Activated T-cell treated with anti-CD3 and anti-CD28 coated beads, Interleukin-2, amount 50 U/mL, for 24 hours (primary cell): Measurements from ENCODE around the gene STRN4.
"Not testable (repeated sequence)": the region's sequence is repeated elsewhere in the genome, so short reads cannot be mapped to it uniquely, and the experiment has no call there.

ENCODE experiments used
- DNase-seq: peaks from one replicate; pipeline ENCODE4 v3.0.0-alpha.2; 2020
- H3K27ac Mint-ChIP-seq: 2 replicates; pipeline ENCODE4 v1.8.0; 2020; ENCODE audit warnings: mild to moderate bottlenecking, mixed read lengths
- H3K27me3 Mint-ChIP-seq: 2 replicates; pipeline ENCODE4 v1.8.0; 2020; ENCODE audit warnings: mixed read lengths
- H3K36me3 Mint-ChIP-seq: 2 replicates; pipeline ENCODE4 v1.8.0; 2020; ENCODE audit warnings: low read depth, mixed read lengths
- H3K4me1 Mint-ChIP-seq: 2 replicates; pipeline ENCODE4 v1.8.0; 2020; ENCODE audit warnings: low read depth, mixed read lengths
- H3K4me3 Mint-ChIP-seq: 2 replicates; pipeline ENCODE4 v1.8.0; 2020; ENCODE audit warnings: mild to moderate bottlenecking, moderate library complexity, mixed read lengths
- H3K9me3 Mint-ChIP-seq: 2 replicates; pipeline ENCODE4 v1.8.0; 2020; ENCODE audit warnings: mixed read lengths

Gene STRN4

GRCh38 chr19:46719629-46720502, 26.4 kb downstream of the STRN4 start:
- no peak for DNase-seq
- Mint-ChIP-seq H3K9me3 (no peaks in the 10 kb centered on the region), H3K4me3 (no peak overlapping the region), H3K4me1 (peaks cover 34% of the 10 kb centered on the region), H3K27me3 (no peaks in the 10 kb centered on the region), H3K27ac (peak overlapping the region; percentile 11), H3K36me3 (peaks cover 86% of the 10 kb centered on the region)

GRCh38 chr19:46718934-46719622, 27.2 kb downstream of the STRN4 start:
- H3K27ac Mint-ChIP-seq = peak overlapping the region; percentile 94
- H3K36me3 Mint-ChIP-seq = peaks cover 79% of the 10 kb centered on the region
- peaks cover 39% of the 10 kb centered on the region for H3K4me1 Mint-ChIP-seq

GRCh38 chr19:46718157-46718933, 27.9 kb downstream of the STRN4 start:
- H3K4me3 Mint-ChIP-seq = peak overlapping the region; percentile 93
- H3K27me3 Mint-ChIP-seq = no peaks in the 10 kb centered on the region
- peak overlapping the region; percentile 94 for H3K27ac Mint-ChIP-seq
- H3K9me3 Mint-ChIP-seq = no peaks in the 10 kb centered on the region
- DNase-seq = peak; percentile 71
- peaks cover 73% of the 10 kb centered on the region for H3K36me3 Mint-ChIP-seq
- H3K4me1 Mint-ChIP-seq = peaks cover 44% of the 10 kb centered on the region

More at GRCh38 chr19:46718934-46719622, 27.2 kb downstream of the STRN4 start:
- H3K4me3 Mint-ChIP-seq = no peak overlapping the region
- no peaks in the 10 kb centered on the region for H3K27me3 Mint-ChIP-seq
- no peaks in the 10 kb centered on the region for H3K9me3 Mint-ChIP-seq
- no peak for DNase-seq

GRCh38 chr19:46717716-46718143, 28.5 kb downstream of the STRN4 start:
- Mint-ChIP-seq H3K36me3 (peaks cover 70% of the 10 kb centered on the region), H3K4me1 (peaks cover 45% of the 10 kb centered on the region), H3K4me3 (peak overlapping the region; percentile 93), H3K9me3 (no peaks in the 10 kb centered on the region), H3K27me3 (no peaks in the 10 kb centered on the region), H3K27ac (peak overlapping the region; percentile 94)
- peak; percentile 60 for DNase-seq

DNA sequence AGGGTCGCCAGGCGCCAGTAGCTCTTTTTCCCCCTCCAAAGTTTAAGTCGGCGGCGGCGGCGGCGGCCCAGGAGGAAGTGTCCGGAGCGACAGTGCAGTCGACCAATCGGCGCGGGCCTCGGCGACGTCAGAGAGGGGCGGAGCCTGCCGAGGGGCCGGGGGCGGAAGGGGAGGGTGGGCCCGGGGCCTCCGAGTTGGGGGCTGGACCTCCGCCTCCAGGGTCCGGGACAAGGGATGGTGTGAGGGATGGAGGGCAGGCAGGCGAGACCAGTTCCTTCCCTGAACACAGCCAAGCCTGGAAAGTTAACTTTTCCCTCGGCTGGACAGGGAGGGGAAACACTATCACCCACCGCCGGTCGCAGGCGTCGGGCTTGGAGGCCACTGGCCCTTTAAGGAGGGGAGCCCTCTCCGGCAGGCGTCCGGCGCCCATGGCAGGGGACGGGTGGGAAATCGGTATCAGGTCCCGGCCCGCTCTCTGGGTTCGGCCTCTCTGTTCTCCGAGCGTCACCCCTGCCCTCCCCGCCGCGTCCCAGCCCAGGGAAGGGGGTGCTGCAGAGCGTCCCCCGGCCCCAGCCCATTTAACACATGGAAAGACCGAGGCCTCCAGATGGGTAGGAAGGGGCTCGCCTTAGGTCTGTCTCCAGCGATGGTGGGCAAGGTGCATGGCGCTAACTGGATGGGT, 29.1 kb downstream of the STRN4 start, which contains the start of gene PRKD2:
PRKD2 (minus strand) TSS at position 81 of the 682 bp plus-strand sequence. CDS start 744 bp downstream, outside the sequence.
- Mint-ChIP-seq H3K9me3 (no peaks in the 10 kb centered on the region), H3K27ac (peak within 1 kb of the TSS; percentile 94), H3K4me1 (peaks cover 49% of the 10 kb centered on the region), H3K27me3 (no peaks in the 10 kb centered on the region), H3K4me3 (peak within 1 kb of the TSS; percentile 93), H3K36me3 (peaks cover 70% of the 10 kb centered on the region)
- DNase-seq = peak; percentile 96

DNA sequence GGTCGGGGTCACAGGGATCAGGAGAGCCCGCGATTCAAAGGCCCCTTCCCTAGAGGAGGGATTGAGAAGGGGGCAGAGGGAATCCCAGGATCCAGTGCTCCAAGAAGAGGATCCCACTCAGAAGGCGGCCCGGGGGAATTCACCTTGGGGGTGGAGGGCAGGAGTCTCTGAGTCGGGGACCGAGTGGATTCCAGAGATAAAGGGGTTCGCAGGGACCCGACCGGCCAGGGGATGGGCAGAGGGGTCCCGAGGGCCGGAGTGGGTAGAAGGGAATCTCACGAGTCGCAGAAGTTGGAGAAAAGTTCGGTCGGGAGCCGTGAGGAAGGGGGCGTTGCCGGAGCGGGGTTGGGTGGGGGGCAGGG, 29.6 kb downstream of the STRN4 start:
- H3K27ac Mint-ChIP-seq = peak overlapping the region; percentile 94
- DNase-seq = no peak
- no peaks in the 10 kb centered on the region for H3K27me3 Mint-ChIP-seq
- H3K4me1 Mint-ChIP-seq = peaks cover 47% of the 10 kb centered on the region
- peaks cover 64% of the 10 kb centered on the region for H3K36me3 Mint-ChIP-seq
- H3K4me3 Mint-ChIP-seq = peak overlapping the region; percentile 93
- no peaks in the 10 kb centered on the region for H3K9me3 Mint-ChIP-seq

- H3K27me3 Mint-ChIP-seq = no peaks in the 10 kb centered on the region
- H3K27ac Mint-ChIP-seq = peak overlapping the region; percentile 94
- peaks cover 48% of the 10 kb centered on the region for H3K4me1 Mint-ChIP-seq
- peak overlapping the region; percentile 93 for H3K4me3 Mint-ChIP-seq
- peaks cover 61% of the 10 kb centered on the region for H3K36me3 Mint-ChIP-seq
- peak; percentile 56 for DNase-seq
- H3K9me3 Mint-ChIP-seq = no peaks in the 10 kb centered on the region
Observed at GRCh38 chr19:46715975-46716671, 30.1 kb downstream of the STRN4 start.

DNA sequence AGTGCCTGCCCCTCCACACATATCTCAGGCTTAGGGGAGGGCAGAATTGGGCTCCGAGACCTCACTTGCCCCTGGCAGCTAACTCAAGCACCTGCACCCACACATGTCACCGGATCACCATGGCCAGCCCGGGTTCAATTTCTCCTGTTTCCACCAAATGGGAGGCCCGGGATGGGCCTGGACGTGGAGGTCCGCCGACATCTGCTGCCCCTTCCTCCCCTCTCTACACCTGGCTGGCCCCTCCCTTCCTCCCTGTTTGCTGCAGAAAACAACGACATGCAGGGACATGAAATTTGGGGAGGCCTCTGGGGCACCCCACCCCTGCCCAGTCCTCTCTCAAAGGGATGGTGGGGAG, 30.7 kb downstream of the STRN4 start:
- no peaks in the 10 kb centered on the region for H3K27me3 Mint-ChIP-seq

DNA sequence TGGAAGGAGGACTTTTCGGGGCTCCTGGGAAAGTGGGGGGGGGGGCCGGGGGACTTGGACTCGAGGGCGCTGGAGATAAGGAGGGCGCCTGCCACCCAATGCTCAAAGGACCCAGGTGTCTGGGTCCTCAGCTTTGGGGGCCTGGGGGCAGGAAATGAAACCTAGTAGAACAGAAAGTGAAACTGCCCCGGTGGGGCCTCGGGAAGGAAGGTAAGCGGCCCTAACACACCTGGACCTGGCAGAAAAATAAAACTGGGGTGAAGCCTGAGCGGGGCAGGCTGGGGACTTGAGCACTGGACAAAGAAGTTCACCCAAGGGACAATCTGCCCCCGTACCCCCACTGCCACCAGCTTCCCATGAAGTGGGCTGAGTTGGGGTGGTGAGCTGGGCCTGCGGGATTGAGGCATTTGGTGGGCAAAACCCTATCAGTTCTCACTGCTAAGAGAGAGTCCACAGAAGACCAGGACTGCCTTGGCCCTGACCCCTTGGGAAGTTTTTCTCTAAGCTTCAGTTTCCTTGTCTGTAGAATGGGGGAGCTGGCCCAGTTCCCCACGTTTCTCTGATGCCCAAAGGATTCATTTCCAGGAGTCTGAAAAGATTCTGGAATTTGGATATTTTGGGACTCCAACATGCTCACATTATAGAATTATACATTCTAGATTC, 31.7 kb downstream of the STRN4 start:
- Mint-ChIP-seq H3K4me1 (peaks cover 49% of the 10 kb centered on the region), H3K27ac (peak overlapping the region; percentile 94), H3K36me3 (peaks cover 59% of the 10 kb centered on the region), H3K9me3 (no peaks in the 10 kb centered on the region), H3K27me3 (no peaks in the 10 kb centered on the region), H3K4me3 (peak overlapping the region; percentile 93)
- peak; percentile 73 for DNase-seq

More for the DNA sequence above, 30.7 kb downstream of the STRN4 start:
- Mint-ChIP-seq H3K4me1 (peaks cover 50% of the 10 kb centered on the region), H3K36me3 (peaks cover 60% of the 10 kb centered on the region), H3K9me3 (no peaks in the 10 kb centered on the region), H3K27ac (peak overlapping the region; percentile 94), H3K4me3 (peak overlapping the region; percentile 93)
- no peak for DNase-seq

- H3K36me3 Mint-ChIP-seq = peaks cover 59% of the 10 kb centered on the region
- peak overlapping the region; percentile 94 for H3K27ac Mint-ChIP-seq
- peak overlapping the region; percentile 93 for H3K4me3 Mint-ChIP-seq
- no peaks in the 10 kb centered on the region for H3K27me3 Mint-ChIP-seq
- peaks cover 42% of the 10 kb centered on the region for H3K4me1 Mint-ChIP-seq
- DNase-seq = peak; percentile 75
- H3K9me3 Mint-ChIP-seq = no peaks in the 10 kb centered on the region
Observed at GRCh38 chr19:46713781-46714443, 32.3 kb downstream of the STRN4 start.

DNA sequence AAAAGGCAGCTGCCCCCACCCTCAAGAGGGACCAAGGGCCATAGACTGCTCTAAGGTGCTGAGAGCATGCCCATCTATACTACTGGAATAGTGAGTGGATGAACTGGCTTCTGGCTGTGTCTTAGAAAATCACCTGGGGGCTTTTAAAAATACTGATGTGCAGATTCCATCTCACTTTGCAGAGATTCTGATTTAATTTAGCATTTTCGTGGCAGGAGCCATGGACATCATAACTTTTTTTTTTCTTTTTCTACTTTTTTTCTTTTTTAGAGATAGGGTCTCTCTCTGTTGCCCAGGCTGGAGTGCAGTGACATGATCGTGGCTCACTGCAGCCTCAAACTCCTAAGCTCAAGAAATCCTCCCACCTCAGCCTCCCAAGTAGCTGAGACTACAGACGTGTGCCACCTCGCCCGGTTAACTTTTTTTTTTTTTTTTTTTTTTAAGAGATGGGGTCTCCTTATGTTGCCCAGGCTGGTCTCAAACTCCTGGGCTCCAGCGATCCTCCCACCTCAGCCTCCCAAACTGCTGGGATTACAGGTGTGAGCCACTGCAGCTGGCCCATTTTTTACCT, 33.4 kb downstream of the STRN4 start:
- peak overlapping the region; percentile 63 for H3K27ac Mint-ChIP-seq
- H3K4me3 Mint-ChIP-seq = peak overlapping the region; percentile 93
- peaks cover 31% of the 10 kb centered on the region for H3K4me1 Mint-ChIP-seq
- DNase-seq, H3K27me3 Mint-ChIP-seq, H3K9me3 Mint-ChIP-seq: not testable (repeated sequence)
- H3K36me3 Mint-ChIP-seq = peaks cover 60% of the 10 kb centered on the region

- no peak for DNase-seq
- H3K27ac Mint-ChIP-seq = no peak overlapping the region
- no peak overlapping the region for H3K4me3 Mint-ChIP-seq
- no peaks in the 10 kb centered on the region for H3K9me3 Mint-ChIP-seq
- H3K36me3 Mint-ChIP-seq = peaks cover 64% of the 10 kb centered on the region
- no peaks in the 10 kb centered on the region for H3K27me3 Mint-ChIP-seq
- H3K4me1 Mint-ChIP-seq = peaks cover 25% of the 10 kb centered on the region
Observed at GRCh38 chr19:46710687-46711086, 35.6 kb downstream of the STRN4 start.
